Measurements from ENCODE around the gene OR13J1.

Gene OR13J1

DNA sequence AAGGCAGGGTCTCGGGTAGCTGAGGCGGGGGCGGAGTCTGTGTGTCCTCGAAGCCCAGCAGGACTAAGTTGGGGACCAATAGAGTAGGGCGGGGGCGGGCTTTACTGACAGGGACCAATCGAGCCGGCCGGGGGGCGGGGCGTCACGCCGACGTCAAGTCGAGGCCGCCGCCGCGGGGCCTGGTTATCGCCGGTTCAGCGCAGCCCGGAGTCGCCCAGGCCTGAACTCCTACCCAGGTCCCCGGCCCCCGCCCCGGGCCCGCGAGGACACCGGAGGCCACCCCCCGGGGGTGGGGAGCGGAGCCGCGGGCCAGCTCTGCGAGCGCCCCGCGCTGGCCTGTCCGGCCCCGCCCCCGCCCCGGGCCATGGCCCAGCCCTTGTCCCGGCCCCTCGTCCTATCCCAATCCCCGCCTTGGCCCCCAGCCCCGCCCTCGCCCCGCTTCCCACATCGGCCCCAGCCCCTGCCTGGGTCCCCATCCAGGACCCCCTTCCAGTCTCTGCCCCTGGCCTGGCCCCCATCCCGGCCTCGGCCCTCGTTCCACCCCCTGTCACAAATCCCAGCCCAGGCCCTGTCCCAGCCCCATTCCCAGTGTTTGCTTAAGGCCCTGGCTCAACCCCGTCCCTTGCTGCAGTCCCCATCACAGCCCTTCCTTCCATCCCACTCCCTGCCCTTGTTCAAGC, 41.0 kb downstream of the OR13J1 start, which contains the start of gene TMEM8B:
Gene TMEM8B (plus strand): TSS at position 145 of the 680 bp plus-strand sequence. CDS start 220 bp downstream, at position 365.
- DNase-seq = peak; percentile 95

- DNase-seq = peak; percentile 35
Measured at GRCh38 chr9:35828716-35829083, 41.5 kb downstream of the OR13J1 start, which contains the start of gene FAM221B. FAM221B (minus strand) TSS chr9:35828732; CDS start chr9:35826161, 2,571 bp downstream.

- no peak for DNase-seq
Measured at GRCh38 chr9:35827486-35827885, 42.7 kb downstream of the OR13J1 start.

GRCh38 chr9:35826071-35826701, 44.0 kb downstream of the OR13J1 start:
- peak; percentile 39 for DNase-seq

- DNase-seq = no peak
Measured at GRCh38 chr9:35822926-35823325, 47.3 kb downstream of the OR13J1 start.

DNA sequence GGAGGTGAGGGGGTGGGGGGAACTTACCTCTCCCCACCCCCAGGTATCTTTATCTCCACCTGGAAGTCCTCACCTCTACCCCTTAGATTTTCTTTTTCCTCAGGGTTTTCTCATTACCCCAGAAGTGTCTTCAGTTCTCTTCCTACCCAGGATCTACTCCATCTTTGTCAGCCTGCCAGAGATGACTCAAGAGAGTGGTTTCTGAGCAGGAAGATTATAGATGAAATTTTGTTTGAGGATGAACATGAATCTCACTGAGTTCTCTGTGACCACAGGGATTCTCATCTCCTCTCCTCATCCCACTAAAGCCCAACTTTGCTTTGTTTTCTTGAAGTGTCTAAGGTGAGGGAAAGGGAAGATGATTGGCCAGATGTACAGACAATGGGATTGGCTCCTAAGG, 50.1 kb downstream of the OR13J1 start:
- no peak for DNase-seq
